Uterus (tissue), 4 donors: ENCODE measurements around the gene CARF. TPM values are rescaled to one million over a fixed set of nuclear protein-coding genes. Genes with fewer than 3 reads are reported as not detected.
"Not testable (repeated sequence)": the region's sequence is repeated elsewhere in the genome, so short reads cannot be mapped to it uniquely, and the experiment has no call there.

ENCODE experiments used
- DNase-seq, 2 donors: peaks; one replicate each; pipeline ENCODE4 v3.0.0-alpha.2; 2019 to 2020
- H3K27ac ChIP-seq, 2 donors: fragments of 200-600 bp; sonication (generic); 1 replicate in 1 of 2; 2 replicates in 1 of 2; pipeline ENCODE4 v1.5.1; 2016 to 2018
- H3K27me3 ChIP-seq, 2 donors: fragments of 200-600 bp; sonication (generic); one replicate each; pipeline ENCODE4 v1.5.1; 2018 to 2019; ENCODE audit warnings: control low read depth in 1 of 2
- H3K36me3 ChIP-seq, 2 donors: fragments of 200-600 bp; sonication (generic); one replicate each; pipeline ENCODE4 v1.5.1; 2019; ENCODE audit warnings: control low read depth in 1 of 2
- H3K4me1 ChIP-seq, 2 donors: fragments of 200-600 bp; sonication (generic); one replicate each; pipeline ENCODE4 v1.5.1; 2018 to 2019; ENCODE audit warnings: control low read depth in 1 of 2
- H3K4me3 ChIP-seq, 2 donors: fragments of 200-600 bp; sonication (generic); 1 replicate in 1 of 2; 2 replicates in 1 of 2; pipeline ENCODE4 v1.5.1; 2018 to 2019; ENCODE audit warnings: mild to moderate bottlenecking in 1 of 2
- H3K9me3 ChIP-seq, 2 donors: fragments of 200-600 bp; sonication (generic); one replicate each; pipeline ENCODE4 v1.5.1; 2019; ENCODE audit warnings: control low read depth in 1 of 2
- CTCF ChIP-seq, 4 experiments: fragments of 200-600 bp in 2 of 4; fragments of 450-650 bp in 2 of 4; sonication (generic) in 2 of 4; IDR thresholded peaks; one replicate each; pipeline ENCODE4 v1.5.1; 2016 to 2019; ENCODE audit warnings: antibody characterized with exemption in 4 of 4, mild to moderate bottlenecking in 2 of 4, moderate library complexity in 1 of 4
- POLR2A ChIP-seq, 2 donors: fragments of 450-650 bp; IDR thresholded peaks; one replicate each; pipeline ENCODE4 v1.6.1; 2016; ENCODE audit warnings: antibody characterized with exemption in 2 of 2, mild to moderate bottlenecking in 1 of 2, moderate library complexity in 1 of 2
- intact Hi-C: fragments of 100-400 bp; cut with DNase I; formaldehyde crosslinking; loops from one replicate; pipeline ENCODE4 v1.15.1; 2023; ENCODE audit warnings: low total_unique reads
- total RNA-seq, 4 donors: library from RNA; depleted of rRNA in 3 of 4; stranded (reverse); fragments of >200 nt in 3 of 4; gene quantifications; one replicate each; pipeline versions ENCODE4 v1.1.0 to v1.2.4, GENCODE V29; 2014 to 2023
- donor health status: DM: yes; HTN: yes; CAD: no.

The CARF gene
- total RNA-seq, 4 donors from 2014 or later, result 5.0 to 26.1 (median 24.0) TPM

DNA sequence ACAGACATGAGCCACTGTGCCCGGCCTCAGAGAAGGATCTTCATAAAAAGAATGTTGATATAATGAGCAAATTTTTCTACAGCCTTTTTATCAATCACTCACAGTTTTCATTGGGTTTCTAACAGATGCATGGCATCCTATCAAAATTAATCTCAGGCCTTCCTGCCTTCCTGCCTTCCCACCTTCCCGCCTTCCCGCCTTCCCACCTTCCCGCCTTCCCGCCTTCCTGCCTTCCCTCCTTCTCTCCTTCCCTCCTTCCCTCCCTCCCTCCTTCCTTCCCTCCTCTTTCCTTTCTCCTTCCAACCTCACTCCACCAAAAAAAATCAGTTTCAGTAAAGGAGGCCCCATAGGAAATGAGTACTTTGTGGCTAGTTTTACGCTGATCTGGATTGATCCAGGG, 48.4 kb downstream of the CARF start:
- Histone ChIP-seq H3K9me3 (no peaks in the 10 kb centered on the region), H3K4me3 (no peak overlapping the region), H3K27ac (no peak overlapping the region), H3K4me1 (no peaks in the 10 kb centered on the region), H3K36me3 (no peaks in the 10 kb centered on the region), H3K27me3 (no peaks in the 10 kb centered on the region)
- intact Hi-C loops, result no loop called here
- TF ChIP-seq CTCF (IDR thresholded peaks at IDR 0.05) (no peak), POLR2A (IDR thresholded peaks at IDR 0.05) (no peak)
- DNase-seq, result no peak

GRCh38 chr2:202963712-202964111, 51.6 kb downstream of the CARF start:
- no peak overlapping the region for H3K27ac ChIP-seq
- intact Hi-C loops, result no loop called here
- H3K4me3 ChIP-seq, result no peak overlapping the region
- TF ChIP-seq CTCF (IDR thresholded peaks at IDR 0.05) (no peak), POLR2A (IDR thresholded peaks at IDR 0.05) (no peak)
- no peaks in the 10 kb centered on the region for H3K4me1 ChIP-seq
- DNase-seq, result no peak
- no peaks in the 10 kb centered on the region for H3K27me3 ChIP-seq
- no peaks in the 10 kb centered on the region for H3K9me3 ChIP-seq
- no peaks in the 10 kb centered on the region for H3K36me3 ChIP-seq

- H3K4me3 ChIP-seq, result no peak overlapping the region
- intact Hi-C loops, result no loop called here
- H3K4me1 ChIP-seq, result no peaks in the 10 kb centered on the region
- H3K9me3 ChIP-seq, result no peaks in the 10 kb centered on the region
- no peak for DNase-seq
- H3K27ac ChIP-seq, result no peak overlapping the region
- H3K36me3 ChIP-seq, result no peaks in the 10 kb centered on the region
- H3K27me3 ChIP-seq, result no peaks in the 10 kb centered on the region
- TF ChIP-seq CTCF (IDR thresholded peaks at IDR 0.05), result no peak
- no peak for TF ChIP-seq POLR2A (IDR thresholded peaks at IDR 0.05)
Measured at GRCh38 chr2:202965810-202966460, 53.9 kb downstream of the CARF start.

DNA sequence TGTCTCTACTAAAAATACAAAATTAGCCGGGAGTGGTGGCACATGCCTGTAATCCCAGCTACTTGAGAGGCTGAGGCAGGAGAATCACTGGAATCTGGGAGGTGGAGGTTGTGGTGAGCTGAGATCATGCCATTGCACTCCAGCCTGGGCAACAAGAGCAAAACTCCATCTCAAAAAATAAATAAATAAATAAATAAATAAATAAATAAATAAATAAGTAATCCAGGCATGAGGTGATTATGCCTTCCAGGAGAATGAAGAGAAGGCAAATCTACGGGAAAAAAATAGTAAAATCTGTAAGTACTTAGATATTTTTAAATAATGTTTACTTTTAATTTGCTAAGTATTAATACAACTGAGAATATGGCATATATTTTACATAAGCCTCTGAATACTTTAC, 57.3 kb downstream of the CARF start:
- DNase-seq, H3K36me3 ChIP-seq, H3K27ac ChIP-seq, H3K27me3 ChIP-seq, intact Hi-C loops, H3K4me3 ChIP-seq, H3K9me3 ChIP-seq, H3K4me1 ChIP-seq: not testable (repeated sequence)

DNA sequence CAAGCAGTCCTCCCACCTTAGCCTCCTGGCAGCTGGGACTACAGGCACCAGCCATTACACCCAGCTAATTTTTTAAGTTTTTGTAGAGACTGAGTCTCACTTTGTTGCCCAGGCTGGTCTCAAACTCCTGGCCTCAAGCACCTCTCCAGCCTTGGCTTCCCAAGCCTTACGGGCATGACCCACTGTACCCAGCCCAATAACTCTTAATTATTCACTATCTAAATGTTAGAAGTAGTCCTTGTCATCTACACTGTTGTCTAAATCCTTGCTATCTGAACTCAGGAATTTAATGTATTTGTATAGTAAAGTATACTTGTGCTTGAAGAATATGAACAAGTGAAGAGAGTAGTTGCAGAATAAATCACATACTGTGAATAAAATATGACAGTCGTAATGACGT, 64.7 kb downstream of the CARF start:
- no peaks in the 10 kb centered on the region for H3K27me3 ChIP-seq
- DNase-seq, result no peak
- no peak overlapping the region for H3K4me3 ChIP-seq
- H3K27ac ChIP-seq, result no peak overlapping the region
- no peaks in the 10 kb centered on the region for H3K9me3 ChIP-seq
- intact Hi-C loops, result no loop called here
- no peaks in the 10 kb centered on the region for H3K36me3 ChIP-seq
- no peak for TF ChIP-seq POLR2A (IDR thresholded peaks at IDR 0.05)
- TF ChIP-seq CTCF (IDR thresholded peaks at IDR 0.05), result no peak
- no peaks in the 10 kb centered on the region for H3K4me1 ChIP-seq
